PC-3 (cell line): ENCODE results near the gene SKA1. TPM values are rescaled to one million over a fixed set of nuclear protein-coding genes. Genes with fewer than 3 reads are reported as not detected.

Experiments used
- ATAC-seq: fragments of 200-7000 bp; cut with Tn5 transposase; 2 replicates; pipeline ENCODE4 v1.9.1; 2020; ENCODE audit warnings: mild to moderate bottlenecking, moderate library complexity
- BruUV-seq: library from RNA; stranded (reverse); fragments of 400-500 nt; replicated peaks from 2 replicates; lab custom pipeline; 2021; lab: Mats Ljungman, UMichigan
- CTCF ChIA-PET: fragments of 300-600 bp; sonication (Branson Sonifier 250); formaldehyde crosslinking; loops from one replicate; lab custom pipeline; 2022; ENCODE audit warnings: antibody characterized with exemption; lab: Charles Lee
- POLR2A ChIA-PET: fragments of 300-600 bp; sonication (Branson Sonifier 250); formaldehyde crosslinking; loops from one replicate; lab custom pipeline; 2022; ENCODE audit warnings: antibody characterized with exemption; ENCODE audit not compliant: unreplicated experiment; lab: Charles Lee
- DNase-seq: peaks from one replicate; pipeline ENCODE4 v3.0.0-alpha.2; 2015
- H2AFZ ChIP-seq: fragments of 300-600 bp; sonication (generic); 2 replicates; pipeline ENCODE4 v1.6.0; 2016; ENCODE audit warnings: antibody characterized with exemption, low read length
- H3F3A ChIP-seq: fragments of 300-600 bp; sonication (generic); one replicate; pipeline ENCODE4 v1.6.0; 2017; ENCODE audit warnings: antibody characterized with exemption, low read length, control low read depth, mild to moderate bottlenecking; ENCODE audit not compliant: unreplicated experiment
- H3K27ac ChIP-seq: fragments of 300-600 bp; sonication (generic); 2 replicates; pipeline ENCODE4 v1.5.1; 2016; ENCODE audit warnings: mild to moderate bottlenecking, low read length
- H3K27me3 ChIP-seq: fragments of 300-600 bp; sonication (generic); 2 replicates; pipeline ENCODE4 v1.6.1; 2016; ENCODE audit warnings: low read length, mixed read lengths
- H3K36me3 ChIP-seq: fragments of 300-600 bp; sonication (generic); 2 replicates; pipeline ENCODE4 v1.6.1; 2016; ENCODE audit warnings: low read depth, mixed run types, low read length, mixed read lengths
- H3K4me1 ChIP-seq: fragments of 300-600 bp; sonication (generic); 2 replicates; pipeline ENCODE4 v1.5.1; 2016; ENCODE audit warnings: low read length; ENCODE audit not compliant: insufficient read depth
- H3K4me2 ChIP-seq: fragments of 300-600 bp; sonication (generic); 2 replicates; pipeline ENCODE4 v1.6.0; 2016; ENCODE audit warnings: low read length
- H3K4me3 ChIP-seq: fragments of 300-600 bp; sonication (generic); 2 replicates; pipeline ENCODE4 v1.5.1; 2016; ENCODE audit warnings: mild to moderate bottlenecking, low read length, mixed read lengths
- H3K79me2 ChIP-seq: fragments of 300-600 bp; sonication (generic); 2 replicates; pipeline ENCODE4 v1.6.1; 2017; ENCODE audit warnings: low read length, mixed read lengths
- H3K9ac ChIP-seq: fragments of 300-600 bp; sonication (generic); 2 replicates; pipeline ENCODE4 v1.6.0; 2016; ENCODE audit warnings: mild to moderate bottlenecking, low read length
- H3K9me2 ChIP-seq: fragments of 300-600 bp; sonication (generic); replicated peaks from 2 replicates; pipeline ENCODE4 v1.6.1; 2016; ENCODE audit warnings: mixed run types, low read length, mixed read lengths
- H3K9me3 ChIP-seq: fragments of 300-600 bp; sonication (generic); 2 replicates; pipeline ENCODE4 v1.6.1; 2016; ENCODE audit warnings: low read length, mixed read lengths
- H4K20me1 ChIP-seq: fragments of 300-600 bp; sonication (generic); 2 replicates; pipeline ENCODE4 v1.6.1; 2016; ENCODE audit warnings: low read length, mixed read lengths
- CTCF ChIP-seq: fragments of 300-600 bp; sonication (generic); conservative IDR thresholded peaks from 2 replicates; pipeline ENCODE4 v1.5.1; 2017; ENCODE audit warnings: antibody characterized with exemption, low read depth, mild to moderate bottlenecking, low read length
- EZH2 ChIP-seq: fragments of 300-600 bp; sonication (generic); IDR thresholded peaks from one replicate; pipeline ENCODE4 v1.6.1; 2017; ENCODE audit warnings: antibody characterized with exemption, mild to moderate bottlenecking, low read length; ENCODE audit not compliant: unreplicated experiment
- EZH2phosphoT487 ChIP-seq: fragments of 300-600 bp; sonication (generic); IDR thresholded peaks from 2 replicates; pipeline ENCODE4 v1.6.1; 2018; ENCODE audit warnings: mild to moderate bottlenecking, antibody characterized with exemption, low read length, borderline replicate concordance
- intact Hi-C: fragments of 100-400 bp; cut with micrococcal nuclease; formaldehyde crosslinking; loops from 2 replicates; pipeline ENCODE4 v1.9.0; 2023
- total RNA-seq: library from RNA; depleted of rRNA; stranded (reverse); fragments of >200 nt; gene quantifications from 2 replicates; pipeline ENCODE4 v1.2.3, GENCODE V29; 2014

The SKA1 gene
- total RNA-seq, 1 experiment from 2014 or later, result 17.2 TPM

- POLR2A ChIA-PET, result no interaction called here
- no peak for TF ChIP-seq EZH2
- TF ChIP-seq EZH2phosphoT487, result no peak
- no peak for TF ChIP-seq CTCF
- no peak for DNase-seq
- no peaks in the 10 kb centered on the region for H3F3A ChIP-seq
- no peak overlapping the region for H3K27ac ChIP-seq
- ATAC-seq, result no peak
- H4K20me1 ChIP-seq, result no peaks in the 10 kb centered on the region
- no peak overlapping the region for H3K9ac ChIP-seq
- H3K79me2 ChIP-seq, result no peaks in the 10 kb centered on the region
- H3K9me3 ChIP-seq, result no peaks in the 10 kb centered on the region
- H3K27me3 ChIP-seq, result no peaks in the 10 kb centered on the region
- no peaks in the 10 kb centered on the region for H3K36me3 ChIP-seq
- intact Hi-C loops, result no loop called here
- H3K9me2 ChIP-seq, result no peaks in the 10 kb centered on the region
- CTCF ChIA-PET, result no interaction called here
- no TSS peak for BruUV-seq
- no peak overlapping the region for H3K4me3 ChIP-seq
- no peaks in the 10 kb centered on the region for H3K4me1 ChIP-seq
- H3K4me2 ChIP-seq, result no peak overlapping the region
- H2AFZ ChIP-seq, result no peak overlapping the region
These were observed 30.9 kb downstream of the SKA1 start for GRCh38 chr18:50405582-50406271.

- Histone ChIP-seq H3K36me3 (no peaks in the 10 kb centered on the region), H3K9me2 (no peaks in the 10 kb centered on the region), H3K9me3 (no peaks in the 10 kb centered on the region), H3K27me3 (no peaks in the 10 kb centered on the region), H3K4me3 (no peak overlapping the region), H3K27ac (no peak overlapping the region), H3K9ac (no peak overlapping the region), H3K4me2 (no peak overlapping the region), H3K4me1 (no peaks in the 10 kb centered on the region), H3K79me2 (no peaks in the 10 kb centered on the region), H3F3A (no peaks in the 10 kb centered on the region), H4K20me1 (no peaks in the 10 kb centered on the region), H2AFZ (no peak overlapping the region)
- BruUV-seq, result no TSS peak
- intact Hi-C loops, result no loop called here
- DNase-seq, result no peak
- CTCF ChIA-PET, result no interaction called here
- POLR2A ChIA-PET, result no interaction called here
- no peak for ATAC-seq
- no peak for TF ChIP-seq EZH2
- TF ChIP-seq EZH2phosphoT487, result no peak
- no peak for TF ChIP-seq CTCF
These were observed 34.4 kb downstream of the SKA1 start for GRCh38 chr18:50409236-50409635.

GRCh38 chr18:50410008-50410407, 35.2 kb downstream of the SKA1 start:
- TF ChIP-seq CTCF, result no peak
- no peak for TF ChIP-seq EZH2
- no peak for TF ChIP-seq EZH2phosphoT487
- H3K4me2 ChIP-seq, result no peak overlapping the region
- H3K79me2 ChIP-seq, result no peaks in the 10 kb centered on the region
- H3K9me3 ChIP-seq, result no peaks in the 10 kb centered on the region
- no peaks in the 10 kb centered on the region for H3K36me3 ChIP-seq
- DNase-seq (no peak), ATAC-seq (no peak)
- intact Hi-C loops, result no loop called here
- H3K4me1 ChIP-seq, result no peaks in the 10 kb centered on the region
- CTCF ChIA-PET, result no interaction called here
- H2AFZ ChIP-seq, result no peak overlapping the region
- H3F3A ChIP-seq, result no peaks in the 10 kb centered on the region
- BruUV-seq, result no TSS peak
- no peaks in the 10 kb centered on the region for H3K9me2 ChIP-seq
- POLR2A ChIA-PET, result no interaction called here
- no peak overlapping the region for H3K4me3 ChIP-seq
- no peak overlapping the region for H3K9ac ChIP-seq
- H3K27me3 ChIP-seq, result no peaks in the 10 kb centered on the region
- no peak overlapping the region for H3K27ac ChIP-seq
- no peaks in the 10 kb centered on the region for H4K20me1 ChIP-seq
